Activated CD4-positive, alpha-beta T cell treated with anti-CD3 and anti-CD28 coated beads for 4 hours (primary cell): ENCODE measurements around the gene ZFYVE28.

Experiments
- DNase-seq, 2 donors: peaks; one replicate each; pipeline ENCODE4 v3.0.0-alpha.2; 2020

The ZFYVE28 gene

GRCh38 chr4:2427383-2428334 lies 9.2 kb upstream of the ZFYVE28 start:
- no peak for DNase-seq

- DNase-seq: no peak
These were observed 8.3 kb upstream of the ZFYVE28 start for GRCh38 chr4:2426711-2427275.

GRCh38 chr4:2426069-2426397 lies 7.6 kb upstream of the ZFYVE28 start:
- DNase-seq: no peak

- no peak for DNase-seq
These were observed 7.1 kb upstream of the ZFYVE28 start for GRCh38 chr4:2425386-2426068.

- no peak for DNase-seq
These were observed 6.1 kb upstream of the ZFYVE28 start for GRCh38 chr4:2424581-2424980.

GRCh38 chr4:2423695-2424094 lies 5.2 kb upstream of the ZFYVE28 start:
- no peak for DNase-seq

GRCh38 chr4:2423066-2423465 lies 4.6 kb upstream of the ZFYVE28 start:
- no peak for DNase-seq

GRCh38 chr4:2421928-2422327 lies 3.5 kb upstream of the ZFYVE28 start:
- no peak for DNase-seq

- no peak for DNase-seq
These were observed 1.4 kb upstream of the ZFYVE28 start for GRCh38 chr4:2419814-2420213.

- peak; percentile 98 for DNase-seq
These were observed 466 bp upstream of the ZFYVE28 start, which contains the start of gene CFAP99 for GRCh38 chr4:2418650-2419571. Gene CFAP99, plus strand, starts transcription at chr4:2418955.

GRCh38 chr4:2417226-2417764 lies 1.1 kb downstream of the ZFYVE28 start:
- DNase-seq: no peak

- peak; percentile 16 to 18 for DNase-seq
These were observed 1.8 kb downstream of the ZFYVE28 start for GRCh38 chr4:2416564-2417225.

- DNase-seq: no peak
These were observed 2.4 kb downstream of the ZFYVE28 start for GRCh38 chr4:2415881-2416563.

- no peak for DNase-seq
These were observed 3.2 kb downstream of the ZFYVE28 start for GRCh38 chr4:2415213-2415612.

- peak; percentile 16 to 19 for DNase-seq
These were observed 4.4 kb downstream of the ZFYVE28 start for GRCh38 chr4:2413821-2414610.

GRCh38 chr4:2412885-2413716 lies 5.3 kb downstream of the ZFYVE28 start:
- peak; percentile 78 to 84 for DNase-seq

GRCh38 chr4:2412534-2412884 lies 5.9 kb downstream of the ZFYVE28 start:
- peak; percentile 62 to 72 for DNase-seq

GRCh38 chr4:2411786-2412510 lies 6.5 kb downstream of the ZFYVE28 start:
- DNase-seq: peak; percentile 16 to 33

GRCh38 chr4:2409381-2409783 lies 9.1 kb downstream of the ZFYVE28 start:
- no peak for DNase-seq
